Skeletal muscle satellite cell (primary cell): ENCODE measurements around the gene IGFBP1. TPM values are rescaled to one million over a fixed set of nuclear protein-coding genes. Genes with fewer than 3 reads are reported as not detected.
"Not testable (repeated sequence)": the region's sequence is repeated elsewhere in the genome, so short reads cannot be mapped to it uniquely, and the experiment has no call there.

ENCODE experiments used
- H3K27me3 ChIP-seq: 2 replicates; pipeline ENCODE4 v1.7.0; 2013; ENCODE audit warnings: low read length; ENCODE audit not compliant: control insufficient read depth, insufficient read depth
- H3K36me3 ChIP-seq: 2 replicates; pipeline ENCODE4 v1.7.0; 2013; ENCODE audit warnings: mild to moderate bottlenecking, control low read depth, low read length; ENCODE audit not compliant: insufficient read depth
- H3K4me1 ChIP-seq: 2 replicates; pipeline ENCODE4 v1.7.0; 2013; ENCODE audit warnings: low read length; ENCODE audit not compliant: control insufficient read depth, insufficient read depth
- H3K4me2 ChIP-seq: 2 replicates; pipeline ENCODE4 v1.7.0; 2013; ENCODE audit warnings: mild to moderate bottlenecking, low read length
- H3K4me3 ChIP-seq: 2 replicates; pipeline ENCODE4 v1.7.0; 2013; ENCODE audit warnings: low read length
- H3K9ac ChIP-seq: 2 replicates; pipeline ENCODE4 v1.7.0; 2013; ENCODE audit warnings: mild to moderate bottlenecking, low read depth, low read length, moderate library complexity
- H3K9me3 ChIP-seq: replicated peaks from 2 replicates; pipeline ENCODE4 v1.7.0; 2013; ENCODE audit warnings: mild to moderate bottlenecking, control low read depth, low read length
- total RNA-seq: library from RNA; depleted of rRNA; stranded (reverse); fragments of >200 nt; gene quantifications from 2 replicates; pipeline ENCODE4 v1.2.3, GENCODE V29; 2012; rRNA removed

Gene IGFBP1
- total RNA-seq, result 1.5 and 2.2 TPM in 2 replicates

DNA sequence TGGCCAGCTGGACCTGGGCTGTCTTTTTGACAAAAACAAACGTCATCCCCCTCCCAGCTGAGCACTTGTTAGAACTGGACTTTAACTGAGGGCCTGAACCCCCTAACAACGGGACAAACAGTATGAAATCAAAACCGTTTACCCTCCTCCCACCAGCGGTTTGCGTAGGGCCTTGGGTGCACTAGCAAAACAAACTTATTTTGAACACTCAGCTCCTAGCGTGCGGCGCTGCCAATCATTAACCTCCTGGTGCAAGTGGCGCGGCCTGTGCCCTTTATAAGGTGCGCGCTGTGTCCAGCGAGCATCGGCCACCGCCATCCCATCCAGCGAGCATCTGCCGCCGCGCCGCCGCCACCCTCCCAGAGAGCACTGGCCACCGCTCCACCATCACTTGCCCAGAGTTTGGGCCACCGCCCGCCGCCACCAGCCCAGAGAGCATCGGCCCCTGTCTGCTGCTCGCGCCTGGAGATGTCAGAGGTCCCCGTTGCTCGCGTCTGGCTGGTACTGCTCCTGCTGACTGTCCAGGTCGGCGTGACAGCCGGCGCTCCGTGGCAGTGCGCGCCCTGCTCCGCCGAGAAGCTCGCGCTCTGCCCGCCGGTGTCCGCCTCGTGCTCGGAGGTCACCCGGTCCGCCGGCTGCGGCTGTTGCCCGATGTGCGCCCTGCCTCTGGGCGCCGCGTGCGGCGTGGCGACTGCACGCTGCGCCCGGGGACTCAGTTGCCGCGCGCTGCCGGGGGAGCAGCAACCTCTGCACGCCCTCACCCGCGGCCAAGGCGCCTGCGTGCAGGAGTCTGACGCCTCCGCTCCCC is at the start of gene IGFBP1:
Gene IGFBP1 (plus strand): TSS at position 304 of the 808 bp plus-strand sequence. CDS start 165 bp downstream, at position 469.
- Histone ChIP-seq H3K9ac (peak within 1 kb of the TSS; percentile 69), H3K27me3 (no peaks in the 10 kb centered on the region), H3K9me3 (no peaks in the 10 kb centered on the region), H3K4me1 (peaks cover 52% of the 10 kb centered on the region), H3K4me2 (peak within 1 kb of the TSS; percentile 88), H3K4me3 (peak within 1 kb of the TSS; percentile 70), H3K36me3 (no peaks in the 10 kb centered on the region)

DNA sequence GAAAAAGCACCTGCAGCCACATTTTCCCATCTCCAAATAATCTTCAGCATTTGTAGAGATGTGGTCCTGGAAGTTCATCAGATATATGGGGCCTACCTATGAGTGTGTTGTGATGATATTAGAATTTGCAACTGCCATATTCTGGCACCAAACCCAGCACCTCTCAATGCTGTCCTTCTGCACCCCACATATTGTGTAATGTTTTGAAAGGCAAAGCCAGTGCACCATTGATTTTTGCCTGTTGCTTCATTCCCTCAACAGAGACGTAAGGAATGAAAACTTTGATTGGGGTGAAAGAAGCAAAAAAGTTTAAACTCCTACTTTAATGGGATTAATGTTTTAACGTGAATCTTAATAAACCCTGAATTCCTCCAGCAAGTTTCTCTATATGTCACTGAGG is 49.4 kb upstream of the IGFBP1 start:
- not testable (repeated sequence) for H3K4me3 ChIP-seq, H3K36me3 ChIP-seq, H3K9me3 ChIP-seq, H3K4me2 ChIP-seq, H3K9ac ChIP-seq, H3K27me3 ChIP-seq, H3K4me1 ChIP-seq

DNA sequence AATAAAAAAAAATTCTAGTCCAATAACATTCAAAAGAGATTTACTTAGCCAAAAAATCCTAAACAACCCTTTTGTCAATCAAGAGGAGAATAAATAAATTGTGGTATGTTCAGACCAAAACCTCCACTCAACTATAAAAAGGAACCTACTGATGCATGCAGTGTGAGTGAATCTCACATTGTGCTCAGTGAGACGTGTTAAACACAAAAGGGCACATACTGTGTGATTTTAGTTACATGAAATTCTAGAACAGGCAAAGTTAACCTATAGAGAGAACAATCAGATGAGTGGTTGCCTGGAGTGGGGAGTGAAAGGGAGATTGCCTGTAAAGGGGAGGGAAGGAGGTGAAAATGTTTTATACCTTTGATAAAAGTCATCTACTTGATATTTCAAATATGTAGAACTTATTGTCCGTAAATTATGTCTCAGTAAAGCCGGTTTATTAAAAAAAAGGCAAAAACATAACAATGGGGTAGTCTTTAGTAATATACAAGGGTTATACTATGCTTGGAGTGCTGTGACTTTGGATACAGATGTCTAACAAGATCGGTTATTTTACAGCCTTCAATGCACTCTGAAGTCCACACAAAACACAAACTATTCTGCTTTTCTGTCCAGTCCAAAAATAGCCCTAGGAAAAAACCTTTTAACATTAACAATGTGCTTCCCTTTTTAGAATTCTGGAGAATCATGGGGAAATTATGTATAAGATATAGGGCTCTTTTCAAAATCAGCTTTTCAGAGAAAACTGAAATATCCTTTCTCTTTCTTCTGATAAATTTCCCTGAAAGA is 46.2 kb upstream of the IGFBP1 start:
- not testable (repeated sequence) for H3K9ac ChIP-seq, H3K4me2 ChIP-seq, H3K4me3 ChIP-seq, H3K9me3 ChIP-seq, H3K36me3 ChIP-seq, H3K27me3 ChIP-seq, H3K4me1 ChIP-seq

DNA sequence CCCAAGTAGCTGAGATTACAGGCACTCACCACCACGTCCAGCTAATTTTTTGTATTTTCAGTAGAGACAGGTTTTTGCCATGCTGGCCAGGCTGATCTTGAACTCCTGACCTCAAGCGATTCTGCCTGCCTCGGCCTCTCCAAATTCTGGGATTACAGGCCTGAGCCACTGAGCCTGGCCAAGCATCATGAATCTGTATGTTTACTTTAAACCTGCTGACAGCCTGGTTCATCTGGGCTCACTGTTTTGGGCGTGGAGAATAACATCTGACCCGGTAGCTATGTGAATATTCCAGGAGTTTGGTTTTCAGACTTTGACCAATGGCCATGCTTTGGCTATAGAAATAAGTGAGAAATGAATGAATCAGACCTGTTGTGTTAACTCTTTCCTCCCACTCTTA is 41.8 kb upstream of the IGFBP1 start:
- H3K36me3 ChIP-seq, H3K4me3 ChIP-seq, H3K4me2 ChIP-seq, H3K4me1 ChIP-seq, H3K9ac ChIP-seq, H3K27me3 ChIP-seq, H3K9me3 ChIP-seq: not testable (repeated sequence)

DNA sequence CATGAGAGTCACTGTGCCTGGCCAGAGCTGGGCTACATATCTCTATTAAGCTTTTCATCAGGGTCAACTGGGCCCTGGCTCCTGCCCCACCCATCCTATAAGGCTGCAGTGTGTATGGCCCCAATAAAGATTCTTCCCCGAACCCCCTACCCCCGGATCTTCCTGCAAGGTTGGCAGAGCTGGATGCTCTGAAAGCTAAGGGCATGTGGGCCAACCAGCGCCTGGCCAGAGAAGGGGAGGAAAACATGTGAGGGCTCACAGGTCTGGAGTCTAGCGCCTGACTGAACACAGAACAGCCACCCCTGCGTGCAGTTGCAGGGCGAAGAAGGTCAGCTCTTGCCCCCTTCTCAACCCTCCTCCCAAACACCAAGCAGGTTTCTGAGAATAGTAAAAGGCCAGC is 39.6 kb upstream of the IGFBP1 start:
- H3K4me2 ChIP-seq, H3K36me3 ChIP-seq, H3K27me3 ChIP-seq, H3K9ac ChIP-seq, H3K4me1 ChIP-seq, H3K4me3 ChIP-seq, H3K9me3 ChIP-seq: not testable (repeated sequence)

DNA sequence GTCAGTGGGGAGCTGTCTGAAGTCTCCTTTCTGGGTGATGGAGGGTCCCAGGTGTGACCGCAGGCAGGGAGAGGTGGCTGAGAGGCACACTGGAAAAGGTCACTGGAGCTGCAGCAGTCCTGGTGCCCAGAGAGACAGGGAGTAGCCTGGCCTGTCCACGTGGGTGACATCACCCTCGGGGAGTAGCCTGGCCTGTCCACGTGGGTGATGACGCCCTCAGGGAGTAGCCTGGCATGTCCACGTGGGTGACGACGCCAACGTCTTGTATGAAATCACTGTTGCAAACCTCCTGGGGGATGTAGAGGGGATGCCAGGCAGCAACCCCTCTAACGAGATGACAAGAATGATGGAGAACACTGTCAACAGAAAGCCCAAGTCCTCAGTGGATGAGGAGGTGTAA is 35.3 kb upstream of the IGFBP1 start:
- not testable (repeated sequence) for H3K9ac ChIP-seq, H3K4me3 ChIP-seq, H3K4me2 ChIP-seq, H3K4me1 ChIP-seq, H3K27me3 ChIP-seq, H3K36me3 ChIP-seq, H3K9me3 ChIP-seq

DNA sequence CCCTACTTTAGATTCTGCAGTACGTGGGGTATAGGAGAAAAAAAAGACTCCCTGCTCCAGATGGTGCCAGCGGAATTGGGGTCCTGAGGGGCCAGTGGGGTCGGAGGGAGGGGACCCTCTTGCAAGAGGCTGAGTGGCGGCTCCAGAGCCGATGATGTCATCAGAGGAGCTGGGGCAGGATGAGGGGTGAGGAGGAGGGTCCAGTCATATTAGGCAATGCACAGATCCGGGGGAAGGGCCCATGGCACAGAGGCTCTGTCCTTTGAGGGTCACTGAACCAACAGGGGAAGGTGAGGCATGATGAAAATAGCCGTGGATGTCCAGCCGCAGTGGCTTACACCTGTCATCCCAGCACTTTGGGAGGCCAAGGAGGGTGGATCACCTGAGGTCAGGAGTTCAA is 34.8 kb upstream of the IGFBP1 start:
- not testable (repeated sequence) for H3K9me3 ChIP-seq, H3K27me3 ChIP-seq, H3K4me1 ChIP-seq, H3K36me3 ChIP-seq, H3K9ac ChIP-seq, H3K4me3 ChIP-seq, H3K4me2 ChIP-seq

DNA sequence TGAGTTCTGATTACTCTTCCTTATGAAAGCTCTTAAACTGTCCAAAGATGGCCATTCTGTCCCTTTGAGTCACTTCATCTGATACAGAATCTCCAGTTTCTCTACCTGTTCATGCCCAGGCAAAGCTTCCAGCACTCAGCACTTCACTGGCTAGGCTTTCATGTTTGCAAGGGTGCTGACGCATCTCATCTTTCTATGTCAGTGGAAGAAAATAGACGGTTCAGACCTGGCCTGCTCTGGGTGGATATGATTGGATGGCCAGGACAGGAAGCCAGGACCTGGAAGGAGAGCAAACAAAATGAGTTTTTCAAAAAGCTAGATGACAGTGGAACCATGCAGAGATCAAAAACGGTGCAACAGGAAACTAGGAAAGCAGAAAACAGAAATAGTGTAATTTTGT is 32.6 kb upstream of the IGFBP1 start:
- H3K36me3 ChIP-seq, H3K9ac ChIP-seq, H3K4me3 ChIP-seq, H3K4me2 ChIP-seq, H3K9me3 ChIP-seq, H3K4me1 ChIP-seq: not testable (repeated sequence)
- H3K27me3 ChIP-seq, result peaks cover 10% of the 10 kb centered on the region

DNA sequence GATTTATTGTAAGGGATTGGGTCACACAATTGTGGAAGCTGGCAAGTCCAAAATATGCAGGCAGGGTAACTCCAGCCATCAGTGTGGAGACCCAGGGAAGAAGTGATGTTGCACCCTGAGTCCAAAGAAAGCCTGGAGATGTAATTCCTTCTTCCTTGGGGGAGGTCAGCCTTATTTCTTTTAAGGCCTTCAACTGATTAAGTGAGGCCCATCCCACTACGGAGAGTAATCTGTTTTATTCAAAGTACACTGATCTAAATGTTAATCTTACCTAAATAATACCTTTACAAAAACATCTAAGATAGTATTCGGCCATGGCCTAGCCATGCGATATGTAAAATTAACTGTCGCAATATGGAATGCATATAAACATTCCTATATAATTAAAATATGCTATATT is 31.4 kb upstream of the IGFBP1 start:
- H3K4me1 ChIP-seq, H3K9ac ChIP-seq, H3K9me3 ChIP-seq, H3K4me2 ChIP-seq, H3K36me3 ChIP-seq, H3K4me3 ChIP-seq: not testable (repeated sequence)
- H3K27me3 ChIP-seq, result peaks cover 18% of the 10 kb centered on the region

DNA sequence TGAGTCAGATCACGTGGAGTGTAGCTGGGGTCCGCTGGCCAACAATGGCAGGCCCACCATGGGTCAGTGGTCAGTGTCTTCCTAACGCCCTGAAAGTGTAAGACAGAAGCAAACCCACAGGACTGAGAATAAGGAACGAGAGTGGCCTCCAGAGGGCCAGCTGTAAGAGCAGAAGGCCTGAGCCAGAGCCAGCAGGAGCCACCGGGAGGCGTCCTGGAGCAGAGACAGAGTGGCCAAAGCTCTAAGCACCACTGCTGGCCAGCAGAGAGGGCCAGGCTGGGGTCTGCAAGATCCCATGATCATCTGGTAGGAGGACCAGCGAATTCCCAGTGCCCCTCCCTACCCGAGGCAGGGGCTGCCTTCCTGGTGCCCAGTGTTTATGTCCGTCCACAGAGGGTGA is 24.6 kb upstream of the IGFBP1 start:
- no peak overlapping the region for H3K4me2 ChIP-seq

DNA sequence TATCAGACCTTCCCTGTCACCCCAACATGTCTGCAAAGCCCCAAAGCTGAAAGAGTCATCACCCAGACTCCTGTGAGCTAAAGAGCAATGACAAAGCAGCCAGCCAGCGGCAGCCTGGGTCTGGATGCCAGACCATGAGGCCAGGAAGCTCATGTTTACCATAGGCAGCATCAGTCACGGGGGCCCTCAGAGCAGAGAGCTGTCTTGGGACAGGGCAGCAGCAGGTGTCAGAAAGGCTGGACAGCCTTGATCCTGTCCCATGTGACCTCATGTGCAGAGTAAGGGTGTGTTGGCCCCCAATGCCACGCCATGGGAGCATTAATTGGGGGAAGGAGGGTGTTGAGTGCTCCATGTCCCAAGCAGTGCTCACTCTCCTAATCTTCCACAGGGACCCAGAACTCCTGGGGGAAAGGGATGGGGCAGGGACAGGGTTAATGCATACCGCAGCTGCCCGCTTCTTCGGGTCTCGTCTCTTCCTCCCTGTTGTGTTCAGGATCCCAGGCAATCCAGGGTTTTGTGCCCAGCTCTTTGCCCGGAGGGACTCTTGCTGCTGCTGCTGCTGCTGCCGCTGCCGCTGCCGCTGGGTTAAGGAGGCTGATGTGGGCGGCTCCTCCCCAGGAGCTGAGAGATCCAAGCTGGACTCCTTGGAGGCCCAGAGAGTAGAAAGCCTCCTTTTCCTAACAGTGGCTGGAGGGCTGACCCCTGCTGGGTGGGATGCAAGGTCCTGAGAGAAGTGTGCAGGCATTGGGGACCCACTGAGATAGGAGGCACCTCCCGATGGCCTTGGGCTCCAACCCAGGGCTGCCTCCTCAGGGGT is 22.5 kb upstream of the IGFBP1 start:
- no peak overlapping the region for H3K9ac ChIP-seq
- H3K27me3 ChIP-seq, result peaks cover 12% of the 10 kb centered on the region
- H3K4me2 ChIP-seq, result no peak overlapping the region
- peaks cover 3% of the 10 kb centered on the region for H3K9me3 ChIP-seq
- H3K4me1 ChIP-seq, result no peaks in the 10 kb centered on the region
- no peaks in the 10 kb centered on the region for H3K36me3 ChIP-seq
- H3K4me3 ChIP-seq, result no peak overlapping the region

More for the DNA sequence above, 24.6 kb upstream of the IGFBP1 start:
- H3K4me3 ChIP-seq, result no peak overlapping the region
- H3K4me1 ChIP-seq, result no peaks in the 10 kb centered on the region
- no peaks in the 10 kb centered on the region for H3K36me3 ChIP-seq
- peaks cover 24% of the 10 kb centered on the region for H3K27me3 ChIP-seq
- H3K9ac ChIP-seq, result no peak overlapping the region
- H3K9me3 ChIP-seq, result peaks cover 3% of the 10 kb centered on the region
